Activated CD8-positive, alpha-beta T cell treated with anti-CD3 and anti-CD28 coated beads for 36 hours (primary cell): ENCODE results near the gene CPA4. TPM values are rescaled to one million over a fixed set of nuclear protein-coding genes. Genes with fewer than 3 reads are reported as not detected.
A peak's percentile ranks its signal among the peaks of the same experiment; 100 is the strongest.

Source experiments
- ATAC-seq: fragments of 200-7000 bp; cut with Tn5 transposase; one replicate; pipeline ENCODE4 v1.10.0; 2021; ENCODE audit warnings: mild to moderate bottlenecking, moderate library complexity
- CTCF ChIA-PET: fragments of 350-600 bp; sonication (Branson Sonifier 250); formaldehyde crosslinking; loops from one replicate; lab custom pipeline; 2021; ENCODE audit warnings: antibody characterized with exemption; lab: Charles Lee
- POLR2A ChIA-PET: fragments of 350-600 bp; sonication (Branson Sonifier 250); formaldehyde crosslinking; loops from one replicate; lab custom pipeline; 2021; ENCODE audit warnings: antibody characterized with exemption; lab: Charles Lee
- DNase-seq: peaks from one replicate; pipeline ENCODE4 v3.0.0-alpha.2; 2020
- H3K27ac Mint-ChIP-seq: one replicate; pipeline ENCODE4 v1.8.0; 2021; ENCODE audit warnings: mild to moderate bottlenecking, mixed read lengths
- H3K27me3 Mint-ChIP-seq: one replicate; pipeline ENCODE4 v1.8.0; 2021; ENCODE audit warnings: mixed read lengths
- H3K36me3 Mint-ChIP-seq: one replicate; pipeline ENCODE4 v1.8.0; 2021; ENCODE audit warnings: low read depth, mixed read lengths
- H3K4me1 Mint-ChIP-seq: one replicate; pipeline ENCODE4 v1.8.0; 2021; ENCODE audit warnings: low read depth, mixed read lengths
- H3K4me3 Mint-ChIP-seq: one replicate; pipeline ENCODE4 v1.8.0; 2021; ENCODE audit warnings: mild to moderate bottlenecking, moderate library complexity, mixed read lengths
- H3K9me3 Mint-ChIP-seq: one replicate; pipeline ENCODE4 v1.8.0; 2021; ENCODE audit warnings: mixed read lengths
- intact Hi-C: fragments of 100-400 bp; cut with micrococcal nuclease; formaldehyde crosslinking; loops from one replicate; pipeline ENCODE4 v1.10.0; 2022
- total RNA-seq, 2 experiments: library from RNA; stranded (reverse); gene quantifications; one replicate each; pipeline ENCODE4 v1.2.3, GENCODE V29; 2021
- TF ChIP-seq, protein P1 (sequence below): fragments of 200-600 bp; IDR thresholded peaks from one replicate; pipeline ENCODE4 v1.8.0; 2022; ENCODE audit warnings: antibody characterized with exemption, mild to moderate bottlenecking

CPA4 gene
- total RNA-seq, 2 experiments from 2014 or later, result not detected

DNA sequence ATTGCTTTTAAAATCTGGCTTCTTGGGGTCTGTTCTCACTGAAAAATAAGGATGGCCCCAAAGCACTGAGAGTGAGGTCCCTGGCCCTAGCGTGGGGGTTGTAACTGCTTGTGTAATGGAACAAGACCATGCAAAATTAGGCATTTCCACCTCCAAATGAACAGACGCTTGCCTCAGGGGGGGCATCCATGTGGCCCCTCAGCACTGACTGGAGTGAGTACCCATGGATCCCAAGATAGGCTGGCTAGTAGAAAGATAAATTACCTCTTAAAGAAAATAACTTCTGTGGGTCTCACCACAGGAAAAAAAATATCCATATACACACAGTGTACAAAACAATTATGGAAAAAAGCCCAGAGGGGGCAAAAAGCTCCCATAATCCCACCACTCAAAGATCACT is 72.1 kb downstream of the CPA4 start:
- Mint-ChIP-seq H3K36me3 (no peaks in the 10 kb centered on the region), H3K4me1 (peaks cover 28% of the 10 kb centered on the region), H3K9me3 (peaks cover 10% of the 10 kb centered on the region), H3K27ac (no peak overlapping the region), H3K4me3 (no peak overlapping the region), H3K27me3 (no peaks in the 10 kb centered on the region)
- ChIA-PET POLR2A (no interaction called here), CTCF (no interaction called here)
- TF ChIP-seq, protein P1, sequence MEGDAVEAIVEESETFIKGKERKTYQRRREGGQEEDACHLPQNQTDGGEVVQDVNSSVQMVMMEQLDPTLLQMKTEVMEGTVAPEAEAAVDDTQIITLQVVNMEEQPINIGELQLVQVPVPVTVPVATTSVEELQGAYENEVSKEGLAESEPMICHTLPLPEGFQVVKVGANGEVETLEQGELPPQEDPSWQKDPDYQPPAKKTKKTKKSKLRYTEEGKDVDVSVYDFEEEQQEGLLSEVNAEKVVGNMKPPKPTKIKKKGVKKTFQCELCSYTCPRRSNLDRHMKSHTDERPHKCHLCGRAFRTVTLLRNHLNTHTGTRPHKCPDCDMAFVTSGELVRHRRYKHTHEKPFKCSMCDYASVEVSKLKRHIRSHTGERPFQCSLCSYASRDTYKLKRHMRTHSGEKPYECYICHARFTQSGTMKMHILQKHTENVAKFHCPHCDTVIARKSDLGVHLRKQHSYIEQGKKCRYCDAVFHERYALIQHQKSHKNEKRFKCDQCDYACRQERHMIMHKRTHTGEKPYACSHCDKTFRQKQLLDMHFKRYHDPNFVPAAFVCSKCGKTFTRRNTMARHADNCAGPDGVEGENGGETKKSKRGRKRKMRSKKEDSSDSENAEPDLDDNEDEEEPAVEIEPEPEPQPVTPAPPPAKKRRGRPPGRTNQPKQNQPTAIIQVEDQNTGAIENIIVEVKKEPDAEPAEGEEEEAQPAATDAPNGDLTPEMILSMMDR, result no peak
- no peak for ATAC-seq
- no peak for DNase-seq
- intact Hi-C loops, result no loop called here

DNA sequence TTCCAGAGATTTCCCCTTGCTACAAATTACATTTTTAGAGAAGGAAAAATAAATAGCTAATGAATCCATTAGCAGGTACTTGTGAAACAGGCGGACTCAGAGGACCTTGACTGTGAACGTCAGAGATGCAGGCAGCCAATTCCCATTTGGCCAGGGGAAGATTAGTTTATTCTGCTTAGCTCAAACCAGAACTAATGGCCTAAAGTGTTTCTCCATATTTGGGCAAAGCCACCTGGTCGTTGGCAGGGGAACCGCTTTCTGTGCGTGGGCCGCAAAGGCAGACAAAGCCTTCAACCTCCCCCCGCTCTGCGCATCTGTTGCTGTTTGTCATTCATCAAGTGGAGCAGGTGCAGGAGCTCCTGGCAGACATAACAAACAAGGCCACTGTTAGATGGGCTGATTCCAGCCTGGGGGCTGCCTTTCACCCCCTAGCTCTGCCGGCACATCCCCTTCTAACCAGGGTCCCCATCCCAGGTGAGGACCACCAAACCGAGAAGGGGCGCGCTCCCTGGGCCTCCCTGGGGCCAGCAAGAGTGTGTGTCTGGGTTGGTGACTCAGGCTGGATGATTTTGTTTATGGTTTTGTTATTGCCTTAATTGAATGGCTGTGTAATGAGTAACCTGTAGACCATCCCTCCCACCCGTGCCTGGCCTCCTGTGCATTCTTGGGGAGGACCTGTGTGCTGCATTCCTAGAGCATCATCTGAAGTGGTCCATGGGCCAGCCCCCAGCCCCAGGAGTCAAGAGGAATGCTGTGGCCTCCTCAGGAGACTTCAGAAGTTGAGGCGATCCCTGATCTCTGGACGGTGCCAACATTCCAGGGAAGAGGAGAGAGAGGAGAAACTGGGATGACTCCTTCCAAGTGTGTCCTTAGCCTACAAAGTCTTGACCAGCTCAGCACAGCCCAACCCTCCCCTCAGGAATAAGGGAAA is 72.8 kb downstream of the CPA4 start:
- H3K36me3 Mint-ChIP-seq, result no peaks in the 10 kb centered on the region
- peaks cover 28% of the 10 kb centered on the region for H3K4me1 Mint-ChIP-seq
- ChIA-PET POLR2A (no interaction called here), CTCF (no interaction called here)
- intact Hi-C loops, result no loop called here
- H3K27ac Mint-ChIP-seq, result peak overlapping the region; percentile 22
- DNase-seq (peak; percentile 74), ATAC-seq (peak; percentile 43)
- H3K27me3 Mint-ChIP-seq, result no peaks in the 10 kb centered on the region
- no peak overlapping the region for H3K4me3 Mint-ChIP-seq
- TF ChIP-seq, protein P1, result no peak
- H3K9me3 Mint-ChIP-seq, result peaks cover 3% of the 10 kb centered on the region

DNA sequence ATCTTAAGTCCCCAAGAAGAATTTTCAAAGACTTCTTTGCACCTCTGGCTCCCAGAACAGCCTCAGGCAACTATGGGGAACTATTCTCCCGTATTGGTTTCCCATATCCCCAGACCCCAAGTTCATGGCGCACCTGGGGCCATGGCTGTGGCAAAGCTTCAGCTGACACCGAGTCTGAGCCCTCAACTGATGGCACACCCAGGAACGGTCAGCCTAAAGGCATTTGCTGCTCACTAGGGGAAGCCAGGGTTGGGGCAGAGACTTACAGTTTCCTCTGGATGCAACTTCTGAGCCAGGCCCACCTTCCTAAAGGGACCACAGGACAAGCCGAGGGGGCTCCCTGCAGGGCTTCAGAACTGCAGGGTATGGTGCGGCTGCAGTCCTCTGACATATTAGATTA is 73.6 kb downstream of the CPA4 start:
- Mint-ChIP-seq H3K36me3 (no peaks in the 10 kb centered on the region), H3K9me3 (peaks cover 3% of the 10 kb centered on the region), H3K27ac (peak overlapping the region; percentile 57), H3K4me1 (peaks cover 28% of the 10 kb centered on the region), H3K4me3 (no peak overlapping the region), H3K27me3 (no peaks in the 10 kb centered on the region)
- CTCF ChIA-PET, result no interaction called here
- POLR2A ChIA-PET, result no interaction called here
- no peak for DNase-seq
- TF ChIP-seq, protein P1, result no peak
- intact Hi-C loops, result no loop called here
- ATAC-seq, result no peak

DNA sequence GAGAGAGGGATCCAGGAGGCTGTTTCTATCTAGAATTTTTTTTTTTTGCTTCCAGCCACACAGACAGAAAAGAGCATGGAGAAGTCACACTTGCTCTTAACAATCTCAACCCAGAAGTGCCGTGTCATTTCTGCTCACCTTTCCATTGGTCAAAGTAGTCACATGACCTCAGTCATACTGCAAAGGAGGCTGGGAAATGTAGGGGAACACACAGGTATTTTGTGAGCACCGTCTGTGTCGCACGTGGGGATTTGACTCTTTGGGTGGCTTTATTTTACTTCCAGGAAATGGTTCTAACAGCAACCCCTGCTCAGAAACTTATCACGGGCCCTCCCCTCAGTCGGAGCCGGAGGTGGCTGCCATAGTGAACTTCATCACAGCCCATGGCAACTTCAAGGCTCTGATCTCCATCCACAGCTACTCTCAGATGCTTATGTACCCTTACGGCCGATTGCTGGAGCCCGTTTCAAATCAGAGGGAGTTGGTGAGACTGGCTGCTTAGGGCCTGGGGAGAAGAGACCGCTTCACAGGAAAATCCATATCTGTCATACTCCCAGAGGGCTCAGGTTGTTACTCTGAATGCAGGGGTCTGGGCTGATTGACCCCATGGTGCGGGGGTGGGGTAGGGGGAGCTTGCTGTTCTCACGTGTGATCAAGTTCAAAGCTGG is 74.3 kb downstream of the CPA4 start:
- TF ChIP-seq, protein P1, result no peak
- DNase-seq (peak; percentile 42), ATAC-seq (peak; percentile 37)
- peaks cover 3% of the 10 kb centered on the region for H3K9me3 Mint-ChIP-seq
- intact Hi-C loops, result no loop called here
- H3K36me3 Mint-ChIP-seq, result no peaks in the 10 kb centered on the region
- H3K27ac Mint-ChIP-seq, result peak overlapping the region; percentile 57
- POLR2A ChIA-PET, result interaction anchor here (0.6 to 1.3 kb wide), 3 partner anchors 73 to 139 kb away, joined by 3 read pairs; partner anchors contain the start of gene CEP41
- no peaks in the 10 kb centered on the region for H3K27me3 Mint-ChIP-seq
- H3K4me1 Mint-ChIP-seq, result peaks cover 28% of the 10 kb centered on the region
- peak overlapping the region; percentile 35 for H3K4me3 Mint-ChIP-seq
- CTCF ChIA-PET, result no interaction called here
